DOHH2 (cell line): ENCODE data around the gene CLCN3.

Source experiments
- CTCF ChIP-seq: fragments of 200-600 bp; sonication (generic); IDR thresholded peaks from one replicate; pipeline ENCODE4 v1.5.1; 2014; ENCODE audit warnings: antibody characterized with exemption, mild to moderate bottlenecking, low read depth, low read length; ENCODE audit not compliant: poor library complexity, severe bottlenecking
- EZH2phosphoT487 ChIP-seq: fragments of 200-600 bp; sonication (generic); IDR thresholded peaks from 2 replicates; pipeline ENCODE4 v1.6.1; 2017; ENCODE audit warnings: borderline replicate concordance, mild to moderate bottlenecking, antibody characterized with exemption, low read length, moderate library complexity, mixed read lengths

GRCh38 chr4:169630069-169630468 lies 9.7 kb downstream of the CLCN3 start:
- TF ChIP-seq CTCF (no peak), EZH2phosphoT487 (no peak)
